ENCODE results near the gene PDPN. TPM values are rescaled to one million over a fixed set of nuclear protein-coding genes. Genes with fewer than 3 reads are reported as not detected.

Gene PDPN
- total RNA-seq, 4 donors from 2014 or later: 3.9 to 21.4 (median 14.3) TPM

DNA sequence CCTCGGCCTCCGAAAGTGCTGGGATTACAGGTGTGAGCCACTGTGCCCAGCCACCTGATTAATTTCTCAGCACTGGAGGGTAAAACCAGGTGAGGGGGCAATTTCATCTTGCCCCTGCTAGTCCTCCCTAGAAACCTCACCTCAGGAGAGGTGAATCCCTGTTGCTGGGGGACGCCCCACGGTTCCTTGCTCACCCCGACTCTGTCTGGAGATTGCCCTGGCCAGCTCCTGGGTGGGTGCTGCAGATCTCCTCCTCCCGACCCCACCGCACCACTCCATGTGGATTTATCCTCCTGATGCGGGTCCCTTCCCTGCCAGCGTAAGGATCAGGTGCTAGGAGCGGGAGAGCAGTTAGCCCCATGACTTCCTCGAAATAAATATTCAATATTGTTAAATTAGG lies 34.9 kb downstream of the PDPN start:
- H3K27ac ChIP-seq: no peak overlapping the region
- H3K9me3 ChIP-seq: no peaks in the 10 kb centered on the region
- intact Hi-C loops (cut with DNase I): no loop called here
- H3K27me3 ChIP-seq: no peaks in the 10 kb centered on the region
- no peak for DNase-seq
- H3K4me1 ChIP-seq: no peaks in the 10 kb centered on the region
- TF ChIP-seq POLR2A (IDR thresholded peaks at IDR 0.05): no peak
- TF ChIP-seq, protein P1, sequence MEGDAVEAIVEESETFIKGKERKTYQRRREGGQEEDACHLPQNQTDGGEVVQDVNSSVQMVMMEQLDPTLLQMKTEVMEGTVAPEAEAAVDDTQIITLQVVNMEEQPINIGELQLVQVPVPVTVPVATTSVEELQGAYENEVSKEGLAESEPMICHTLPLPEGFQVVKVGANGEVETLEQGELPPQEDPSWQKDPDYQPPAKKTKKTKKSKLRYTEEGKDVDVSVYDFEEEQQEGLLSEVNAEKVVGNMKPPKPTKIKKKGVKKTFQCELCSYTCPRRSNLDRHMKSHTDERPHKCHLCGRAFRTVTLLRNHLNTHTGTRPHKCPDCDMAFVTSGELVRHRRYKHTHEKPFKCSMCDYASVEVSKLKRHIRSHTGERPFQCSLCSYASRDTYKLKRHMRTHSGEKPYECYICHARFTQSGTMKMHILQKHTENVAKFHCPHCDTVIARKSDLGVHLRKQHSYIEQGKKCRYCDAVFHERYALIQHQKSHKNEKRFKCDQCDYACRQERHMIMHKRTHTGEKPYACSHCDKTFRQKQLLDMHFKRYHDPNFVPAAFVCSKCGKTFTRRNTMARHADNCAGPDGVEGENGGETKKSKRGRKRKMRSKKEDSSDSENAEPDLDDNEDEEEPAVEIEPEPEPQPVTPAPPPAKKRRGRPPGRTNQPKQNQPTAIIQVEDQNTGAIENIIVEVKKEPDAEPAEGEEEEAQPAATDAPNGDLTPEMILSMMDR (IDR thresholded peaks at IDR 0.05): no peak
- WGBS, 2 donors: 95 to 96% methylated on average over 11 of the region's 11 CpGs
- H3K4me3 ChIP-seq (replicated peaks in 1 of 3): no peak overlapping the region
- H3K36me3 ChIP-seq: no peaks in the 10 kb centered on the region

DNA sequence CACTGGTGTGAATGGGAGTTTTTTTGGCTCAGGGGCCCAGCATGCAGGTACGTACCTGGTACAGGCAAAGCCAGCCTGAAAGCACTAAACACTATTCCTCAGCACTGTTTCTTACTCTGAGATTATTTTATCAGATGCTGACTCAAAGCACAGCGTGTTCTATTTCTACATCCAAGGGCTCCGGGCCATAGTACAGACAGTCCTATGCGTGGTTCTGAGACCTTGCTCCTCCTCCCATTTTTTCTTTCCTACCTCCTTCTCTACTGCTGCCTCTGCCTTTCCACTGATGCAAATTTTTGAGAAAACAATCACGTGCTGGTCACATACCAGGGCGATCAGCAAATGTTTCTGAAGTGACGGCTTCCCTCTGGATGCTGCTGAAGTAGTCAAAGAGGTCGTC lies 36.3 kb downstream of the PDPN start:
- Histone ChIP-seq H3K9me3 (no peaks in the 10 kb centered on the region), H3K27me3 (no peaks in the 10 kb centered on the region), H3K4me3 (replicated peaks in 1 of 3) (no peak overlapping the region), H3K36me3 (no peaks in the 10 kb centered on the region), H3K4me1 (no peaks in the 10 kb centered on the region), H3K27ac (no peak overlapping the region)
- TF ChIP-seq, protein P1 (IDR thresholded peaks at IDR 0.05): no peak
- no peak for TF ChIP-seq POLR2A (IDR thresholded peaks at IDR 0.05)
- DNase-seq: no peak
- intact Hi-C loops (cut with DNase I): no loop called here
- 56 to 65% methylated on average over 8 of the region's 8 CpGs for WGBS, 2 donors

DNA sequence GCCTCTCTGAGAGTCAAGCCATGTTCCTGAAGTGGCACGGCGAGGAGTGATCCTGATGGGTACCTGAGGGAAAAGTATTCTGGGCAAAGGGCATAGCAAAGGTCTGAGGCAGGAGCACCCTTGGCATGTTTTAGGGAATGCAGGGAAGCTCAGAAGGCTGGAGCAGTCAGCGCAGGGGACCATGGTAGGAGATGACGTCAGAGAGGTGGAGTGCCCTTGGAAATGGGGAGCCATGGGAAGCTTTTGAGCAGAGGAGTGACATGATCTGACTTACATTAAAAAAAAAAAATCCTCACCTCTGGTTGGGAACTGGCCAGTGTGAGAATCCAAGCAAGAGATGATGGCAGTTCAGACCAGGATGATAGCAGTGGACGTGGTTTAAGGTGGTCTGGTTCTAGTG lies 37.2 kb downstream of the PDPN start:
- no peaks in the 10 kb centered on the region for H3K36me3 ChIP-seq
- no peaks in the 10 kb centered on the region for H3K27me3 ChIP-seq
- no peaks in the 10 kb centered on the region for H3K9me3 ChIP-seq
- intact Hi-C loops (cut with DNase I): no loop called here
- H3K27ac ChIP-seq: no peak overlapping the region
- H3K4me1 ChIP-seq: no peaks in the 10 kb centered on the region
- no peak overlapping the region for H3K4me3 ChIP-seq (replicated peaks in 1 of 3)
- no peak for DNase-seq
- WGBS, 2 donors: 88 to 92% methylated on average over 5 of the region's 5 CpGs
- no peak for TF ChIP-seq POLR2A (IDR thresholded peaks at IDR 0.05)
- TF ChIP-seq, protein P1 (IDR thresholded peaks at IDR 0.05): no peak

DNA sequence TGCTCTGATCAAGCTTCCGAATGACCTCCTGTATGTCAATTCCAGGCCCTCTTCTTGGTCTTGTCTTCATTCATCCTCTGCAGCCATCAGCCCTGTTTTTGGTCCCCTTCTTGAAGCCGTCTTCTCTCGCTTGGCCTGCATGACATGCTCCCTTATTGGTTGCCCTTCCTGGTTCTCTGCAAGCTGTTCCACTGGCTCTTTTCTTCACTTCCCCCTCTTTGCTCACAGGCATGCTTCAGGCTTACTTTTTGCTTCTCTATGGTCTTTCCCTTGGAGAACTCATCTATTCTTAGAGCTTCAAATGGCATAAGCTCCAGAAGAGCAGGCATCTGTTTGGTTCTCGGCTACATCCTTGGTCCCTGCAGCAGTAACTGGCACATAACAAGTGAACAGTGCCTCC lies 38.8 kb downstream of the PDPN start:
- H3K9me3 ChIP-seq: no peaks in the 10 kb centered on the region
- no peaks in the 10 kb centered on the region for H3K4me1 ChIP-seq
- WGBS, 2 donors: 93% methylated on average over 4 of the region's 4 CpGs
- intact Hi-C loops (cut with DNase I): no loop called here
- no peak overlapping the region for H3K27ac ChIP-seq
- TF ChIP-seq, protein P1 (IDR thresholded peaks at IDR 0.05): no peak
- no peak for TF ChIP-seq POLR2A (IDR thresholded peaks at IDR 0.05)
- no peaks in the 10 kb centered on the region for H3K27me3 ChIP-seq
- no peak overlapping the region for H3K4me3 ChIP-seq (replicated peaks in 1 of 3)
- no peaks in the 10 kb centered on the region for H3K36me3 ChIP-seq
- DNase-seq: no peak

DNA sequence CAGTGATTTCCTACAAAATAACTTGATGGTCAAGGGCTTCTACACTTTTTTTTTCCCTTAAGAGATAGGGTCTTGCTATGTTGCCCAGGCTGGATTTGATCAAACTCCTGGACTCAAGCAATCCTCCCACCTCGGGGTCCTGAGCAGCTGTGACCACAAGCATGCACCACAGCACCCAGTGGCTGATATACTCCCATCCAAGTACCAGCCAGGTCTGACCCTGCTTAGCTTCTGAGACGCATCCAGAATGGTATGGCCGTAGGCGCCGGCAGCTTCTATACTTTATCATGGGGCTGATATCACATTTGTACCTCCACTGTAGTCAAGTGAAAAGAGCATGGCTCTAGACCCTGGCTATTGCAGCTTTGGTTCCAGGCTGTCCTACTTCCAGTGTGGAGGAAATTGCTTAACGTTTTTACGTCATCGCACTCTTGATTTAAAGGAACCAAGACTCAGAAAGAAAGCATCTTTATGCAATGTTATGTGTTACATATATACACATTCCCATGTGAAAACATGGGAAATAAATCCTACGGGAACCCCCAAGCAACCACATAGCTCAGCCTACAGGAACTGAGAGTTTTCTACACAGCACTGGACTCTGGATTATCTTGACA lies 39.5 kb downstream of the PDPN start:
- TF ChIP-seq, protein P1 (IDR thresholded peaks at IDR 0.05): no peak
- TF ChIP-seq POLR2A (IDR thresholded peaks at IDR 0.05): no peak
- no peaks in the 10 kb centered on the region for H3K36me3 ChIP-seq
- no peaks in the 10 kb centered on the region for H3K4me1 ChIP-seq
- H3K4me3 ChIP-seq (replicated peaks in 1 of 3): no peak overlapping the region
- H3K27ac ChIP-seq: no peak overlapping the region
- DNase-seq: no peak
- no peaks in the 10 kb centered on the region for H3K9me3 ChIP-seq
- intact Hi-C loops (cut with DNase I): no loop called here
- 84 to 90% methylated on average over 9 of the region's 9 CpGs for WGBS, 2 donors
- no peaks in the 10 kb centered on the region for H3K27me3 ChIP-seq
